ENCODE measurements around the gene MAPK12. TPM values are rescaled to one million over a fixed set of nuclear protein-coding genes. Genes with fewer than 3 reads are reported as not detected.
A peak's percentile ranks its signal among the peaks of the same experiment; 100 is the strongest.

The MAPK12 gene
- total and polyA plus RNA-seq, 2 of the 8 experiments (the other 6 are each of a cell fraction or from before 2014, with no cell fraction given): 17.3 to 20.3 TPM

GRCh38 chr22:50209893-50210292 lies 51.6 kb downstream of the MAPK12 start:
- FAIRE-seq (no peak), DNase-seq (ENCODE audit: low read depth in 1 of 2, low spot score in 2 of 2) (peak in 1 of 2 experiments; percentile 78)
- Histone ChIP-seq H3K18ac (ENCODE audit: extremely low read depth, low read length) (no peak overlapping the region), H2BK12ac (ENCODE audit: low read depth, low read length) (no peak overlapping the region), H2AK5ac (ENCODE audit: low read depth, low read length) (no peak overlapping the region), H3K27ac (ENCODE audit: low read depth, low read length) (no peak overlapping the region), H4K20me1 (replicated peaks in 1 of 2; ENCODE audit: control insufficient read depth in 1 of 2, insufficient read depth in 2 of 2, low read length in 2 of 2) (peaks cover 8 to 21% of the 10 kb centered on the region in 2 experiments), H2BK15ac (ENCODE audit: low read length) (no peak overlapping the region), H3K14ac (ENCODE audit: insufficient read length) (no peak overlapping the region), H3K79me2 (ENCODE audit: control insufficient read depth in 1 of 2, insufficient read depth in 2 of 2, low read length in 2 of 2) (peaks cover 0 to 13% of the 10 kb centered on the region in 2 experiments; a peak in 1 of 4 replicates), H3K23ac (ENCODE audit: insufficient read length) (no peak overlapping the region), H3K4me2 (ENCODE audit: insufficient read depth in 1 of 2, low read depth in 2 of 2, low read length in 2 of 2) (no peak overlapping the region), H2BK120ac (replicated peaks; ENCODE audit: low read depth, low read length) (no peak overlapping the region), H3K4ac (replicated peaks; ENCODE audit: insufficient read length, low read depth, low read length) (no peak overlapping the region), H2AFZ (ENCODE audit: low read length) (no peak overlapping the region), H3K9ac (replicated peaks in 1 of 4; ENCODE audit: extremely low read depth in 1 of 4, low read depth in 3 of 4, low read length in 3 of 4) (no peak overlapping the region), H3K4me1 (replicated peaks in 1 of 4; ENCODE audit: control insufficient read depth in 3 of 4, insufficient read depth in 4 of 4, low read length in 3 of 4) (peaks cover 0 to 3% (median 1%) of the 10 kb centered on the region in 4 experiments; a peak in 2 of 7 replicates), H4K8ac (ENCODE audit: extremely low read depth, insufficient read depth, low read length) (peak overlapping the region; percentile 74), H4K91ac (replicated peaks; ENCODE audit: insufficient read length, low read length) (no peak overlapping the region), H2BK5ac (ENCODE audit: low read depth, low read length) (no peak overlapping the region; the same call in 1 of the 2 replicates), H3K56ac (replicated peaks; ENCODE audit: insufficient read length, low read depth, low read length) (no peak overlapping the region), H4K5ac (ENCODE audit: insufficient read length, low read depth, low read length) (no peak overlapping the region), H3K27me3 (replicated peaks in 1 of 4; ENCODE audit: control insufficient read depth in 3 of 4, extremely low read depth in 1 of 4, insufficient read depth in 3 of 4, low read length in 3 of 4) (no peaks in the 10 kb centered on the region), H3K79me1 (ENCODE audit: low read depth, low read length) (peaks cover 5% of the 10 kb centered on the region; the same call in 1 of the 2 replicates), H3K23me2 (ENCODE audit: low read depth, low read length) (no peaks in the 10 kb centered on the region), H3K4me3 (ENCODE audit: extremely low read depth in 1 of 4, insufficient read depth in 2 of 4, low read depth in 3 of 4, low read length in 4 of 4) (no peak overlapping the region), H3K9me3 (ENCODE audit: insufficient read depth in 2 of 2, low read depth in 1 of 2, low read length in 1 of 2) (no peaks in the 10 kb centered on the region), H2BK20ac (ENCODE audit: low read length) (no peak overlapping the region), H3K36me3 (ENCODE audit: control insufficient read depth in 2 of 4, insufficient read depth in 4 of 4, low read length in 3 of 4) (peaks cover 4 to 32% (median 21%) of the 10 kb centered on the region in 4 experiments; a peak in 7 of 8 replicates)
- ChIA-PET POLR2A (ENCODE audit: partially characterized antibody) (no interaction called here), CTCF (ENCODE audit: partially characterized antibody) (interaction anchor here (0.9 kb wide), 1 partner anchor 31 kb away, joined by 3 read pairs; no protein-coding TSS in a partner anchor)
- WGBS, 2 experiments (ENCODE audit: extremely low coverage in 1 of 2, insufficient coverage in 1 of 2, insufficient read length in 1 of 2, insufficient replicate concordance in 2 of 2, low coverage in 1 of 2, low lambda C conversion rate in 2 of 2, missing lambda C conversion rate in 1 of 2): 72% methylated on average over 18 of the region's 20 CpGs; no CpG with 5 or more reads in 1 of the 2 experiments
- TF ChIP-seq RAD21 (IDR thresholded peaks at IDR 0.05 in 1 of 2, conservative IDR thresholded peaks at IDR 0.05 in 1 of 2; ENCODE audit: low read depth in 2 of 2, low read length in 2 of 2): peak; percentile 67 to 72
- no peak for TF ChIP-seq SIRT6 (IDR thresholded peaks at IDR 0.05; ENCODE audit: low read length)
- TF ChIP-seq EP300 (IDR thresholded peaks at IDR 0.05; ENCODE audit: borderline replicate concordance in 1 of 2, low read depth in 2 of 2, low read length in 2 of 2): no peak
- TF ChIP-seq, protein P1, sequence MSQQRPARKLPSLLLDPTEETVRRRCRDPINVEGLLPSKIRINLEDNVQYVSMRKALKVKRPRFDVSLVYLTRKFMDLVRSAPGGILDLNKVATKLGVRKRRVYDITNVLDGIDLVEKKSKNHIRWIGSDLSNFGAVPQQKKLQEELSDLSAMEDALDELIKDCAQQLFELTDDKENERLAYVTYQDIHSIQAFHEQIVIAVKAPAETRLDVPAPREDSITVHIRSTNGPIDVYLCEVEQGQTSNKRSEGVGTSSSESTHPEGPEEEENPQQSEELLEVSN (IDR thresholded peaks at IDR 0.05): no peak
- TF ChIP-seq JUN (IDR thresholded peaks at IDR 0.05; ENCODE audit: low read depth, low read length): no peak
- TF ChIP-seq SAP30 (IDR thresholded peaks at IDR 0.05; ENCODE audit: insufficient read depth, insufficient replicate concordance, low read length): no peak
- no peak for TF ChIP-seq RXRA (IDR thresholded peaks at IDR 0.05; ENCODE audit: insufficient read depth, low read depth, low read length)
- no peak for TF ChIP-seq CTBP2 (IDR thresholded peaks at IDR 0.05; ENCODE audit: borderline replicate concordance, insufficient read depth, insufficient read length, low read length)
- TF ChIP-seq BCL11A (IDR thresholded peaks at IDR 0.05; ENCODE audit: low read depth in 2 of 2, low read length in 2 of 2): no peak
- TF ChIP-seq, protein P2, sequence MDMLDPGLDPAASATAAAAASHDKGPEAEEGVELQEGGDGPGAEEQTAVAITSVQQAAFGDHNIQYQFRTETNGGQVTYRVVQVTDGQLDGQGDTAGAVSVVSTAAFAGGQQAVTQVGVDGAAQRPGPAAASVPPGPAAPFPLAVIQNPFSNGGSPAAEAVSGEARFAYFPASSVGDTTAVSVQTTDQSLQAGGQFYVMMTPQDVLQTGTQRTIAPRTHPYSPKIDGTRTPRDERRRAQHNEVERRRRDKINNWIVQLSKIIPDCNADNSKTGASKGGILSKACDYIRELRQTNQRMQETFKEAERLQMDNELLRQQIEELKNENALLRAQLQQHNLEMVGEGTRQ (IDR thresholded peaks at IDR 0.05; ENCODE audit: low read length): no peak

Data from H1 (cell line).